Uterus (tissue), 2 donors: ENCODE results near the gene PSMD2.

Experiments
- CTCF ChIP-seq, 4 experiments: fragments of 200-600 bp in 2 of 4; fragments of 450-650 bp in 2 of 4; sonication (generic) in 2 of 4; IDR thresholded peaks; one replicate each; pipeline ENCODE4 v1.5.1; 2016 to 2019; ENCODE audit warnings: antibody characterized with exemption in 4 of 4, mild to moderate bottlenecking in 2 of 4, moderate library complexity in 1 of 4
- POLR2A ChIP-seq, 2 donors: fragments of 450-650 bp; IDR thresholded peaks; one replicate each; pipeline ENCODE4 v1.6.1; 2016; ENCODE audit warnings: antibody characterized with exemption in 2 of 2, mild to moderate bottlenecking in 1 of 2, moderate library complexity in 1 of 2

- TF ChIP-seq CTCF (IDR thresholded peaks at IDR 0.05) (peak; percentile 73 to 81 (median 77)), POLR2A (IDR thresholded peaks at IDR 0.05) (no peak)
These were observed 48.7 kb upstream of the PSMD2 start for GRCh38 chr3:184250167-184250828.
